ENCODE results near the gene ATXN7L2. TPM values are rescaled to one million over a fixed set of nuclear protein-coding genes. Genes with fewer than 3 reads are reported as not detected.

ATXN7L2 gene
- total and polyA plus RNA-seq, 10 of the 15 experiments (the other 5 are each of a cell fraction or from before 2014, with no cell fraction given): 0.27 to 7.4 (median 4.9) TPM

DNA sequence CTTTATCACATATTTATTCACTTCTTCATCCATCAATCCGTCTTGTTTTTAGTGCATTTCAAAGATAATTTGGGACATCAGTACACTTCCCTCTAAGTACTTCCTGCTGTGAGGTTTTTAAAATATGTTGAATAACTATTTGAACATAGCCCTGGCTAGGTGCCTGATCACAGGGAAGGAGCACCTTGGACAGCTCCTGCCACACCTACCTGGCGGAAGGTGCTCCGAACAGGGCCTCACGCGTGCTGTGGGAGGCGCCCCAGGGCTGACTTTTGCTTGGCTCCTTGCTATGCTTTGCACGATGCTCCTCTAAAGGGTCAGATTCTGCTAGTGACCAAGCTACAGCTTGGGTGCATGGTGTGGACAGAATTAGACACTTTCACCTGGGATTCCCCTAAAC, 4.9 kb upstream of the ATXN7L2 start:
- Histone ChIP-seq H3K9me3 (replicated peaks; ENCODE audit: control insufficient read depth, insufficient read depth, low read length) (no peaks in the 10 kb centered on the region), H3K27ac (ENCODE audit: control insufficient read depth, insufficient read depth) (no peak overlapping the region), H3K79me2 (ENCODE audit: control insufficient read depth, insufficient read depth, low read length) (no peaks in the 10 kb centered on the region), H3K4me3 (no peak overlapping the region), H3K27me3 (replicated peaks in 1 of 2; ENCODE audit: control insufficient read depth in 2 of 2, insufficient read depth in 2 of 2, low read length in 1 of 2) (peaks cover 0 to 6% of the 10 kb centered on the region in 2 experiments), H2AFZ (ENCODE audit: control insufficient read depth, low read depth, low read length) (no peak overlapping the region), H3K36me3 (ENCODE audit: control insufficient read depth in 2 of 2, insufficient read depth in 2 of 2, low read length in 1 of 2) (no peaks in the 10 kb centered on the region), H3K4me1 (ENCODE audit: control insufficient read depth, insufficient read depth, low read length) (peaks cover 4% of the 10 kb centered on the region), H3K4me2 (ENCODE audit: control insufficient read depth, insufficient read depth) (no peak overlapping the region), H4K20me1 (ENCODE audit: control insufficient read depth, insufficient read depth) (no peaks in the 10 kb centered on the region), H3K9ac (ENCODE audit: control insufficient read depth, insufficient read depth, low read length) (no peak overlapping the region)
- BruUV-seq (replicated peaks): no TSS peak
- SMC1A ChIA-PET (ENCODE audit: uncharacterized antibody, unreplicated experiment): no interaction called here
- RAD21 ChIA-PET (ENCODE audit: unreplicated experiment): interaction anchor here (1.2 kb wide), 1 partner anchor 53 kb away, joined by 3 read pairs; no protein-coding TSS in a partner anchor
- CTCF ChIA-PET: interaction anchor here (1.5 to 2.1 kb wide), 2 partner anchors 12 to 54 kb away, joined by 6 to 17 read pairs; no protein-coding TSS in a partner anchor
- POLR2A ChIA-PET: interaction anchor here (0.6 kb wide), 1 partner anchor 208 kb away, joined by 4 read pairs; no protein-coding TSS in a partner anchor
- no peak for DNase-seq (ENCODE audit: low read depth, low spot score)
- in situ Hi-C loops (cut with MboI) (no loop called here), intact Hi-C loops (cut with micrococcal nuclease; ENCODE audit: unreplicated experiment) (no loop called here)
- peak; percentile 37 for ATAC-seq
- no peak for TF ChIP-seq IRF4 (IDR thresholded peaks at IDR 0.05; ENCODE audit: low read depth, low read length)
- no peak for TF ChIP-seq CHD4 (IDR thresholded peaks at IDR 0.05)
- TF ChIP-seq, protein P1, sequence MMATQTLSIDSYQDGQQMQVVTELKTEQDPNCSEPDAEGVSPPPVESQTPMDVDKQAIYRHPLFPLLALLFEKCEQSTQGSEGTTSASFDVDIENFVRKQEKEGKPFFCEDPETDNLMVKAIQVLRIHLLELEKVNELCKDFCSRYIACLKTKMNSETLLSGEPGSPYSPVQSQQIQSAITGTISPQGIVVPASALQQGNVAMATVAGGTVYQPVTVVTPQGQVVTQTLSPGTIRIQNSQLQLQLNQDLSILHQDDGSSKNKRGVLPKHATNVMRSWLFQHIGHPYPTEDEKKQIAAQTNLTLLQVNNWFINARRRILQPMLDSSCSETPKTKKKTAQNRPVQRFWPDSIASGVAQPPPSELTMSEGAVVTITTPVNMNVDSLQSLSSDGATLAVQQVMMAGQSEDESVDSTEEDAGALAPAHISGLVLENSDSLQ (IDR thresholded peaks at IDR 0.05): no peak
- no peak for TF ChIP-seq HDAC6 (IDR thresholded peaks at IDR 0.05; ENCODE audit: unreplicated experiment)
- TF ChIP-seq BHLHE40 (IDR thresholded peaks at IDR 0.05; ENCODE audit: borderline replicate concordance in 1 of 2, low read depth in 2 of 2, low read length in 1 of 2): peak in 1 of 2 experiments; percentile 35; a peak in 1 of 4 replicates
- TF ChIP-seq, protein P2, sequence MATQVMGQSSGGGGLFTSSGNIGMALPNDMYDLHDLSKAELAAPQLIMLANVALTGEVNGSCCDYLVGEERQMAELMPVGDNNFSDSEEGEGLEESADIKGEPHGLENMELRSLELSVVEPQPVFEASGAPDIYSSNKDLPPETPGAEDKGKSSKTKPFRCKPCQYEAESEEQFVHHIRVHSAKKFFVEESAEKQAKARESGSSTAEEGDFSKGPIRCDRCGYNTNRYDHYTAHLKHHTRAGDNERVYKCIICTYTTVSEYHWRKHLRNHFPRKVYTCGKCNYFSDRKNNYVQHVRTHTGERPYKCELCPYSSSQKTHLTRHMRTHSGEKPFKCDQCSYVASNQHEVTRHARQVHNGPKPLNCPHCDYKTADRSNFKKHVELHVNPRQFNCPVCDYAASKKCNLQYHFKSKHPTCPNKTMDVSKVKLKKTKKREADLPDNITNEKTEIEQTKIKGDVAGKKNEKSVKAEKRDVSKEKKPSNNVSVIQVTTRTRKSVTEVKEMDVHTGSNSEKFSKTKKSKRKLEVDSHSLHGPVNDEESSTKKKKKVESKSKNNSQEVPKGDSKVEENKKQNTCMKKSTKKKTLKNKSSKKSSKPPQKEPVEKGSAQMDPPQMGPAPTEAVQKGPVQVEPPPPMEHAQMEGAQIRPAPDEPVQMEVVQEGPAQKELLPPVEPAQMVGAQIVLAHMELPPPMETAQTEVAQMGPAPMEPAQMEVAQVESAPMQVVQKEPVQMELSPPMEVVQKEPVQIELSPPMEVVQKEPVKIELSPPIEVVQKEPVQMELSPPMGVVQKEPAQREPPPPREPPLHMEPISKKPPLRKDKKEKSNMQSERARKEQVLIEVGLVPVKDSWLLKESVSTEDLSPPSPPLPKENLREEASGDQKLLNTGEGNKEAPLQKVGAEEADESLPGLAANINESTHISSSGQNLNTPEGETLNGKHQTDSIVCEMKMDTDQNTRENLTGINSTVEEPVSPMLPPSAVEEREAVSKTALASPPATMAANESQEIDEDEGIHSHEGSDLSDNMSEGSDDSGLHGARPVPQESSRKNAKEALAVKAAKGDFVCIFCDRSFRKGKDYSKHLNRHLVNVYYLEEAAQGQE (IDR thresholded peaks at IDR 0.05; ENCODE audit: low read depth, low read length): peak; percentile 96
- TF ChIP-seq NR2C2 (IDR thresholded peaks at IDR 0.05; ENCODE audit: borderline replicate concordance, control insufficient read depth, insufficient read length, low read depth): no peak
- WGBS (ENCODE audit: insufficient coverage, insufficient replicate concordance, low lambda C conversion rate, missing lambda C conversion rate): 10% methylated on average over 7 of the region's 7 CpGs
- no peak for FAIRE-seq

All from GM12878 (cell line).